G401.6 (cell line): ENCODE measurements around the gene KRTAP5-6.

ENCODE experiments used
- FAIRE-seq: peaks from 2 replicates; lab custom pipeline; 2012; peaks lifted over from hg19 to GRCh38; lab: Jason Lieb, UNC

Gene KRTAP5-6

GRCh38 chr11:1702506-1702905, 5.5 kb downstream of the KRTAP5-6 start:
- FAIRE-seq, result no peak

- no peak for FAIRE-seq
These were observed 6.2 kb downstream of the KRTAP5-6 start for GRCh38 chr11:1703146-1703545.

GRCh38 chr11:1705126-1706052, 8.4 kb downstream of the KRTAP5-6 start:
- no peak for FAIRE-seq

GRCh38 chr11:1706634-1707400, 9.8 kb downstream of the KRTAP5-6 start:
- FAIRE-seq, result no peak

GRCh38 chr11:1707751-1708150, 10.8 kb downstream of the KRTAP5-6 start:
- FAIRE-seq, result no peak

- no peak for FAIRE-seq
These were observed 11.7 kb downstream of the KRTAP5-6 start for GRCh38 chr11:1708716-1709115.

- FAIRE-seq, result no peak
These were observed 18.2 kb downstream of the KRTAP5-6 start for GRCh38 chr11:1714908-1715885.

GRCh38 chr11:1717745-1718144, 20.8 kb downstream of the KRTAP5-6 start:
- FAIRE-seq, result no peak

GRCh38 chr11:1718326-1718725, 21.3 kb downstream of the KRTAP5-6 start:
- no peak for FAIRE-seq

GRCh38 chr11:1719781-1720180, 22.8 kb downstream of the KRTAP5-6 start:
- FAIRE-seq, result no peak

GRCh38 chr11:1727096-1727690, 30.2 kb downstream of the KRTAP5-6 start:
- no peak for FAIRE-seq

- no peak for FAIRE-seq
These were observed 30.9 kb downstream of the KRTAP5-6 start for GRCh38 chr11:1727861-1728260.

- FAIRE-seq, result no peak
These were observed 31.3 kb downstream of the KRTAP5-6 start for GRCh38 chr11:1728301-1728700.

- FAIRE-seq, result no peak
These were observed 32.1 kb downstream of the KRTAP5-6 start for GRCh38 chr11:1728931-1729691.

- FAIRE-seq, result no peak
These were observed 32.7 kb downstream of the KRTAP5-6 start for GRCh38 chr11:1729692-1730011.

GRCh38 chr11:1730059-1730629, 33.1 kb downstream of the KRTAP5-6 start:
- FAIRE-seq, result no peak

GRCh38 chr11:1731451-1732059, 34.6 kb downstream of the KRTAP5-6 start:
- FAIRE-seq, result no peak

- FAIRE-seq, result no peak
These were observed 35.5 kb downstream of the KRTAP5-6 start for GRCh38 chr11:1732418-1733008.

- FAIRE-seq, result no peak
These were observed 36.2 kb downstream of the KRTAP5-6 start for GRCh38 chr11:1733009-1733715.
